NCI-H82 treated with DMSO at 0.1 percent for 48 hours (cell line): ENCODE data around the gene NCK2.

Experiments
- DNase-seq: peaks from one replicate; lab custom pipeline; 2025; ENCODE audit not compliant: unreplicated experiment; lab: John Stamatoyannopoulos, UW

Gene NCK2

GRCh38 chr2:105917226-105917625 lies 172.5 kb downstream of the NCK2 start:
- DNase-seq, result no peak

- no peak for DNase-seq
Observed at GRCh38 chr2:105917688-105918087, 173.0 kb downstream of the NCK2 start.

- DNase-seq, result no peak
Observed at GRCh38 chr2:105919191-105919811, 174.6 kb downstream of the NCK2 start.

- no peak for DNase-seq
Observed at GRCh38 chr2:105919826-105920225, 175.1 kb downstream of the NCK2 start.

GRCh38 chr2:105924271-105924670 lies 179.6 kb downstream of the NCK2 start:
- DNase-seq, result no peak

GRCh38 chr2:105924932-105925331 lies 180.2 kb downstream of the NCK2 start:
- no peak for DNase-seq

GRCh38 chr2:105925390-105925789 lies 180.7 kb downstream of the NCK2 start:
- DNase-seq, result no peak

- DNase-seq, result no peak
Observed at GRCh38 chr2:105926960-105927678, 182.4 kb downstream of the NCK2 start.

- no peak for DNase-seq
Observed at GRCh38 chr2:105928086-105928485, 183.4 kb downstream of the NCK2 start.

GRCh38 chr2:105928563-105928962 lies 183.9 kb downstream of the NCK2 start:
- no peak for DNase-seq

GRCh38 chr2:105929516-105929915 lies 184.8 kb downstream of the NCK2 start:
- DNase-seq, result no peak

GRCh38 chr2:105932582-105932981 lies 187.9 kb downstream of the NCK2 start:
- no peak for DNase-seq

- no peak for DNase-seq
Observed at GRCh38 chr2:105933906-105934305, 189.2 kb downstream of the NCK2 start.

GRCh38 chr2:105934467-105934866 lies 189.8 kb downstream of the NCK2 start:
- no peak for DNase-seq

- peak; percentile 84 for DNase-seq
Observed at GRCh38 chr2:105935063-105935462, 190.4 kb downstream of the NCK2 start.

GRCh38 chr2:105936954-105937353 lies 192.2 kb downstream of the NCK2 start:
- no peak for DNase-seq

GRCh38 chr2:105937498-105938097 lies 192.9 kb downstream of the NCK2 start:
- DNase-seq, result no peak
